Endothelial cell of umbilical vein (primary cell): ENCODE results near the gene CREG2.

Source experiments
- CTCF ChIP-seq, 2 donors: IDR thresholded peaks; 1 replicate in 1 of 2; 2 replicates in 1 of 2; pipeline ENCODE4 v1.5.1; 2011; ENCODE audit warnings: low read length in 2 of 2, mild to moderate bottlenecking in 2 of 2, moderate library complexity in 2 of 2, control low read depth in 1 of 2, inconsistent platforms in 1 of 2, low read depth in 1 of 2; ENCODE audit not compliant: insufficient read depth in 1 of 2; ENCODE audit errors: extremely low read depth in 1 of 2
- EZH2 ChIP-seq: IDR thresholded peaks from 2 replicates; pipeline ENCODE4 v1.6.1; 2012; ENCODE audit warnings: borderline replicate concordance, low read depth, mild to moderate bottlenecking, moderate library complexity, low read length, inconsistent platforms; ENCODE audit not compliant: severe bottlenecking
- POLR2A ChIP-seq: IDR thresholded peaks from 2 replicates; pipeline ENCODE4 v1.6.1; 2012; ENCODE audit warnings: low read depth, mild to moderate bottlenecking, control low read depth, low read length

- no peak for TF ChIP-seq CTCF (IDR thresholded peaks at IDR 0.05; ENCODE audit: extremely low read depth in 1 of 2, insufficient read depth in 1 of 2, low read depth in 1 of 2, low read length in 2 of 2)
- no peak for TF ChIP-seq POLR2A
- TF ChIP-seq EZH2 = no peak
Measured at GRCh38 chr2:101375653-101376052, 11.7 kb downstream of the CREG2 start.
